Measurements from ENCODE around the gene ZNF362. TPM values are rescaled to one million over a fixed set of nuclear protein-coding genes. Genes with fewer than 3 reads are reported as not detected.

ZNF362 gene
- total RNA-seq, 3 donors from 2014 or later (not counting 1 experiment from before 2014, with no cell fraction given): 34.7 to 39.1 (median 38.3) TPM

DNA sequence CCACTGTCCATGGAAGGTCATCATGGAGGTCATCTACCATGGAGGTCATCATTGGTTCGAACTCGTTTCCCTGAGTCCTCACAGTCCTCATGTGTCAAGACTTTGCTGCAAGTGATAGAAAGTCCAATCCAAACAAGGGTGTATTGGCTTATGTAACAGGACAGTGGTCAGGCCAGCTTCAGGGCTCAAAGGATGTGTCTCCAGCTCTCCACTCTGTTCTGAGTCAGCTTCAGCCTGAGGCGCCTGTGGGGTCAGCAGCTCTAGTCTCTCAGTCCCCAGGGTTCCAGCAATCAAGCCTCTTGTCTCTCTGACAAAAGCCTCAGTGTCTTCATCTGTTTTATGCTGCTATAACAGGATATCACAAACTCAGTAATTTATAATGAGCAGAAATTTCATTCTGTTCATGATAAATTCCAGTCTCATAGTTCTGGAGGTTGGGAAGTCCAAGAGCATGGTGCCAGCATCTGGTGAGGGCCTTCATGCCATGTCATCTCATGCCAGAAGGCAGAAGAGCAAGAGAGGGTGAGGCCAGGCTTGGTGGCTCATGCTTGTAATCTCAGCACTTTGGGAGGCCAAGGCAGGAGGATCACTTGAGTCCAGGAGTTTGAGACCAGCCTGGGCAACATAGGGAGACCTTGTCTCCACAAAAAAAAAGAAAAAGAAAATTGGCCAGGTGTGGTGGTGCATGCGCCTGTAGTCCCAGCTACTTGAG is 45.1 kb downstream of the ZNF362 start:
- no peaks in the 10 kb centered on the region for H3K27me3 ChIP-seq (ENCODE audit: control insufficient read depth, insufficient read depth, low read length)
- no peak for TF ChIP-seq CTCF (IDR thresholded peaks at IDR 0.05)
- Mint-ChIP-seq H3K4me3 (no peak overlapping the region), H3K27me3 (ENCODE audit: low read depth in 2 of 2) (peaks cover 8 to 9% of the 10 kb centered on the region in 2 donors), H3K9me3 (no peaks in the 10 kb centered on the region), H3K4me1 (peaks cover 23 to 37% of the 10 kb centered on the region in 2 donors), H3K36me3 (no peaks in the 10 kb centered on the region), H3K27ac (no peak overlapping the region)
- no peak for DNase-seq
- peaks cover 4% of the 10 kb centered on the region for H3K36me3 ChIP-seq (ENCODE audit: control insufficient read depth, insufficient read depth, low read length)
- WGBS (ENCODE audit: insufficient coverage): 97% methylated on average over 4 of the region's 4 CpGs
- no peak overlapping the region for H3K4me3 ChIP-seq (ENCODE audit: low read length)
- intact Hi-C loops (cut with micrococcal nuclease): no loop called here
- no peak overlapping the region for H3K27ac ChIP-seq (ENCODE audit: low read length)
- peaks cover 13% of the 10 kb centered on the region for H3K4me1 ChIP-seq (ENCODE audit: control insufficient read depth, insufficient read depth, low read length)
- H3K9me3 ChIP-seq (ENCODE audit: control insufficient read depth, insufficient read depth, low read length): no peaks in the 10 kb centered on the region
- ATAC-seq: no peak

- intact Hi-C loops (cut with micrococcal nuclease): no loop called here
- peaks cover 23 to 37% of the 10 kb centered on the region in 2 donors for H3K4me1 Mint-ChIP-seq
- peak overlapping the region in 1 of 2 donors; percentile 58 for H3K27ac Mint-ChIP-seq
- no peaks in the 10 kb centered on the region for H3K9me3 Mint-ChIP-seq
- Histone ChIP-seq H3K4me1 (ENCODE audit: control insufficient read depth, insufficient read depth, low read length) (peaks cover 13% of the 10 kb centered on the region), H3K27ac (ENCODE audit: low read length) (no peak overlapping the region), H3K36me3 (ENCODE audit: control insufficient read depth, insufficient read depth, low read length) (peaks cover 4% of the 10 kb centered on the region), H3K4me3 (ENCODE audit: low read length) (no peak overlapping the region), H3K9me3 (ENCODE audit: control insufficient read depth, insufficient read depth, low read length) (no peaks in the 10 kb centered on the region), H3K27me3 (ENCODE audit: control insufficient read depth, insufficient read depth, low read length) (no peaks in the 10 kb centered on the region)
- peaks cover 8 to 9% of the 10 kb centered on the region in 2 donors for H3K27me3 Mint-ChIP-seq (ENCODE audit: low read depth in 2 of 2)
- WGBS (ENCODE audit: insufficient coverage): 88% methylated on average over 1 of the region's 1 CpG
- no peak for TF ChIP-seq CTCF (IDR thresholded peaks at IDR 0.05)
- peak in 2 of 3 donors; percentile 39 to 40 for ATAC-seq
- H3K36me3 Mint-ChIP-seq: no peaks in the 10 kb centered on the region
- DNase-seq: peak in 1 of 2 donors; percentile 22
- no peak overlapping the region for H3K4me3 Mint-ChIP-seq
Measured at GRCh38 chr1:33302325-33302724, 46.0 kb downstream of the ZNF362 start.

DNA sequence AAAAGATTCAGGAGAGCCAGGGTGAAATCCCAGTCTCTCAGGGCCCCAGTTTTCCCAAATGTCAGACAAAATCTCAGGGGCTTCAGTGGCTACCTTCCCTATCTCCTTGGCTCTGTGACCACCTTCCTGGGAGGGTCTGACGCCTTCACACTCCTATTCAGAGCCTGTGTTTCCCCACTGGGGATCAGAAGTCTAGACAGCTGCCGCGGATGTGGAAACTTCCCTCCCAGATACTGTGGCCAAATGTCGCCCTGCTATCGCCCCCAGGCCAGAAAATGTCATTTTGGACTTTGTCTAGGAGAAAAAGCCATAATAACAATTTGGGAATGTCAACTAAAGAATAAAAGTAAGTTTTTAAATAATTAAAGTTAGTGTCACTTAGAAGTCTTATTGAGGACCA is 48.7 kb downstream of the ZNF362 start:
- Histone ChIP-seq H3K27ac (ENCODE audit: low read length) (no peak overlapping the region), H3K36me3 (ENCODE audit: control insufficient read depth, insufficient read depth, low read length) (no peaks in the 10 kb centered on the region), H3K27me3 (ENCODE audit: control insufficient read depth, insufficient read depth, low read length) (no peaks in the 10 kb centered on the region), H3K4me3 (ENCODE audit: low read length) (no peak overlapping the region), H3K9me3 (ENCODE audit: control insufficient read depth, insufficient read depth, low read length) (no peaks in the 10 kb centered on the region), H3K4me1 (ENCODE audit: control insufficient read depth, insufficient read depth, low read length) (peaks cover 9% of the 10 kb centered on the region)
- H3K27me3 Mint-ChIP-seq (ENCODE audit: low read depth in 2 of 2): peaks cover 8 to 9% of the 10 kb centered on the region in 2 donors
- H3K4me3 Mint-ChIP-seq: no peak overlapping the region
- H3K36me3 Mint-ChIP-seq: no peaks in the 10 kb centered on the region
- ATAC-seq (no peak), DNase-seq (no peak)
- no peak for TF ChIP-seq CTCF (IDR thresholded peaks at IDR 0.05)
- H3K9me3 Mint-ChIP-seq: no peaks in the 10 kb centered on the region
- H3K4me1 Mint-ChIP-seq: peaks cover 11 to 23% of the 10 kb centered on the region in 2 donors
- H3K27ac Mint-ChIP-seq: no peak overlapping the region
- intact Hi-C loops (cut with micrococcal nuclease): no loop called here
- 98% methylated on average over 5 of the region's 5 CpGs for WGBS (ENCODE audit: insufficient coverage)
